Fibroblast of skin of left biceps (primary cell): ENCODE measurements around the gene ZFYVE21.

Experiments used
- DNase-seq, 2 experiments: peaks; one replicate each; pipeline ENCODE4 v3.0.0-alpha.2; 2013; ENCODE audit warnings: low read depth in 2 of 2

Gene ZFYVE21

DNA sequence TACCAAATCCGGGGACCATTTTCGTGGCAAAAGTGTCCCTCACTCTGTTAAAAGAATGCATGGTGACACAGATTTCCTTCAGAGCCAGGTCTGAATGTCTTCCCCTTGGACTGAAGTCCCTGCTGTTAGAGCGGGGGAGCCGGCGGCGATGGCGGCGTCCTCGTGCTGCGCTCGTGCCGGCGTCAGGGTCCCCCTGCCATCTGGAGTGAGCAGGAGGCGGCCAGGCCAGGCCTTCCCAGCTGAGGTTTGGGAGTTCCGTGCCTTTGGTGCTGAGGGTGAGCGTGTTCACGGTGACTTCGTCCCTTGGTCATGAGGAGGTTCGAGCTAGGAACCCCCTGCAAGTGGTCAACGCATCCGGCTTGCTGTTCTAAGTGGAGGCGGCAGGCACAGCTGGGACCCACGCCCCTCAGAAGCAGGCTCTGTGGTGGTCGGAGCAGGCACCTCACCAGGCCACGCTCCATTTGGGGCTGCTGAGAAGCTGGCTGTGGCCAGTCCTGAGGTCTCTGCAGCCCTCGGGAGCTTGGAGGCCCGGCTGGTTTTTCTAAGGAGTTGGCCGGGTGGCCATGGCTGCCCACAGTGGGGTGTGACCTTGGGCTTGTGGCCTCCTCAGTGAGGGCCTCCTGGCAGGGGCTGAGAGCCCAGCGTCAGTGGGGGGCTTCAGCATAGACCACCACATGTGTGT, 9.5 kb downstream of the ZFYVE21 start:
- DNase-seq: no peak

DNA sequence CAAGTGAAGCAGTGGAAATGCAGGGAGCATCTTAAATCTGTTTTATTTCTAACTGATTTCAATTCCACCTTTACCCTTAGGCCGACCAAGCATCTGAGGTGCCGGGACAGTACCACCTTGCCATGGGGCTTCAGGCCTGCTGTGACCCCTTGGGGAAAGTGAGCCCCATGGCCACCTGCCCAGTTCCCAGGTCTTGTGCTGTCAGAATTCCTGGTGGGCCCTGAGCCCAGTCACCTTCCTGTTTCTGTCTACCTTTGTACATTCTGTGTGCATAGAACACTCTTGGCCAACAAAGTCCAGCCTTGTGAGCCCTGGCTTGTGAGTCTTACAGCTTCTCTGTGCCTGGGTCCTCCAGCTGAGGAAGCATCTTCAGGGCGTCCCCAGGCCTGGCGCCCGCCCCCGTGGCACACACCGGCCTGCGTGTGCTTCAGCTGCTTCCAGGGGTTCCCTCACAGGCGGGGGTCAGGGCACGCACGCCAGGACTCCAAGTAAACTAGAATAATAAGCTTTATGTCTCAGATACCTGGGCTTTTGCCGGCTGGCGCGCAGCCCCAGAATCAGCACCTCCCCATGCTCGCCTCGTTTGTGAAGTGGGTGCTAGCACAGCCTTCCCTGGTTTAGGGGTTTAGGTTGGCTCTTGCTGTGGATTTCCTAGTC, 10.3 kb downstream of the ZFYVE21 start:
- DNase-seq: no peak

DNA sequence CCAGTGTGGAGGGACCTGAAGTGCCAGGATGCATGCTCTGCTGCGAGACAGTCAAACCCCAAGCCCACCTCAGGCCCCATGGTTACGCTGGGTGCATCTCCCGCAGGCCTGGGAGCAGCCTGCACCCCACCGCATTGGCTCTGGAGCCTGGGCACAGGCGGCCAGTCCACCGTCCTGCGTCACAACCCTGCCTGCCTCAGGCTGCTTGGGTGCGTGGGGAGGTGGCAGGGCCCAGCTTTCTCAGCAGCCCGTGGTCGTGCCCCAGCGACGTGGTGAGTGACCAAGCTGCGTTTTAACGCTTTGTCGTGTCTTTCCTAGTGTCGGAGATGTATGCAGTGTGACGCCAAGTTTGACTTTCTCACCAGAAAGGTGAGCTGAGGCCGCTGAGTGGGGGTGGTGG, 10.9 kb downstream of the ZFYVE21 start:
- no peak for DNase-seq

DNA sequence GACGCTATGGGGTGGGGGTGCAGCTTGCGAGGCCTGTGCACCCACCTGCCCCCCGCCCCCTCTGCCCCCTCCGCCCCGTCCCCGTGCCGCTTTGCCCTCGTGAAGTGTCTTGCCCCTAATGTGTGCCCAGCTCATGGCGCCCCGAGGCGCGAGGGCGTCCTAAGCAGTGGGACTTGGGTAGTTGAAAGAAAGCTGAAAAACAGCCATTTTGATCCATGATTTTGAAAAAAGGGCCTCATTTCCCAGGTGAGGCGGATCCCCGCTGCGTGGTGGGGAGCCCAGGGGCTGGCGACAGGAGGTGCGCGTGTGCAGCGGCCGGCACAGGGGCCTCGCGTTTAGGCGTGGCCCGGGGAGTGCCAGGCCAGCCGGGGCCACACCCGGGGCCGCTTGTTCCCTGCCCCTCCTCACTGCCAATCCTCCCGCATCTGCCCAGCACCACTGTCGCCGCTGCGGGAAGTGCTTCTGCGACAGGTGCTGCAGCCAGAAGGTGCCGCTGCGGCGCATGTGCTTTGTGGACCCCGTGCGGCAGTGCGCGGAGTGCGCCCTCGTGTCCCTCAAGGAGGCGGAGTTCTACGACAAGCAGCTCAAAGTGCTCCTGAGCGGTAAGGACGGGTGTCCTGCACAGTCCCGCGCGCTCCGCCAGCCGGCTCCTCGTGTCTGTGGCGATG, 11.8 kb downstream of the ZFYVE21 start:
- no peak for DNase-seq

DNA sequence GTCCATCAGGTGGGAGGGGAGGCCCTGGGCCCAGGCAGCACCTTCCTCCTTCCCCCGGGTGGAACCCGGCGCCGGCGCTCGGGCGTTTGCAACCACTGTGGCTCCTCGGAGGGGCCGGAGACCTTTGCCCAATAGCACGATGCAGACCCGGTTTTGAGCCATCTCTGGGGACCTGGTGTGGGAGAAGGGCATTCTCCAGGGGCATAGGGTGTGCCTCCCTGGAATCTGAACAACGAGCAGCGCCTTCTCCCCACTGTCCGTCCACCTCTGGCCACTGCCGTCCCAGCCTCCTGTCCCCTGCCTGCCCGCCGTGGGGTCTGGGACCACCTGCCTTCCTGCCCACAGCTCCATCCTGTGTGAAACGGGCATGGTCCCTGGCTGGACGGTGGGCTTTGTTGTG, 12.5 kb downstream of the ZFYVE21 start:
- no peak for DNase-seq

DNA sequence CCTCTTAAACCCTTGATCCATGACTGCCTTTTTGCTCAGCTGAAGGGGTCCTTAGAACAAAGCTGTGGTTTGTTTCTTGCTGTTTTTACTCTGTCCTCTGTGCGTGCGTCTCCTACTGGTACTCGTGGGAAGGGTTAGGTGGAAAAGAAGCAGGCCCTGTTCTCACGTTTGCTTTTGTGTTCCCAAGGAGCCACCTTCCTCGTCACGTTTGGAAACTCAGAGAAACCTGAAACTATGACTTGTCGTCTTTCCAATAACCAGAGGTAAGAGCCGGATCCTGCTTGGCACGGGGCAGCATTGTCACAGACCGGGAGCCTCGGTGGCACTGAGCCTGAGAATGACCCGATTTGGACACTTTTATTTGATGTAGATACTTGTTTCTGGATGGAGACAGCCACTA, 13.1 kb downstream of the ZFYVE21 start:
- DNase-seq: no peak

DNA sequence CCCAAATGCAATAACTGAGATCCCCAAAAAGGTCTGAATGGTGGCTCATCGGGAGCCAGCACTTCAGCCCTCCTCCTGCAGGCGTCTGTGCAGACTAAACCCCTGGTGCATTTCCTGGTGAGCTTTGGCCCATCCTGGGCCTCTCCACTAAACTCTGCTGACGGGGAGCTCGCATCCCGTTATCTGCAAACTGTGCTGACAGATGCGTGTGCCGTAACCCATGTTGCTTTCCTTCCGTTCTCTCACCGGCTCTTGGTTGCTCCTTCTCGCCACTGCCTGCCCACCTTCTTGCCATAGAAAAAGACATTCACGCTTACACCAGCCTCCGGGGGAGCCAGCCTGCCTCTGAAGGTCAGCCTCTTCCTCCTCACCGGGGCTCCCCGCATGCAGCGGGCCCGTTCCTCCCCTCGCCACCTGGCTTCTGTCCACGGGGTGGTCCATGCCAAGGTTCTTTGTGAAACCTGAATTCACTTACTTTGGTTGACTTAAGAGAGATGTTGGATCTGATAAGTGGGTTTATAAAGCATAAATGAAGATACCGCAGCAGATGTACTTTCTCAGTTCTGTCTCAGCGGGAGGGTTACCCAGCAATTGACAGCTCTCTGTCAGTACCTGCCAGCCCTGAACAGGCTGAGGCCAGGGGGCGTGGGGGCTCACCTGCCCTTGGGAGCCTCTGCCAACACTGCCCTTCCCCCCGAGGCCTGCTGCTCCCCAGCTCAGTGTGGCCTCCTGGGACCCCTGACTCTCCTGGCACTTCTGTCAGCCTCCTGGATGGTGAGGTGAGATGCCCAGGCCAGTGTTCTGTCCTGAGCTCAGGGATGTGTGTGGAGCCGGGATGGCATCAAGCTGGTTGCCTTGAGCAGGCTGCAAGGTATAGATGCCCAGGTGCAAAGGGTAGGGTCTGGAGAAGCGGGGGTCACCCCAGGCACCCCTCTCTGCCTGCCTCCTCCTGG, 14.2 kb downstream of the ZFYVE21 start:
- no peak for DNase-seq

DNA sequence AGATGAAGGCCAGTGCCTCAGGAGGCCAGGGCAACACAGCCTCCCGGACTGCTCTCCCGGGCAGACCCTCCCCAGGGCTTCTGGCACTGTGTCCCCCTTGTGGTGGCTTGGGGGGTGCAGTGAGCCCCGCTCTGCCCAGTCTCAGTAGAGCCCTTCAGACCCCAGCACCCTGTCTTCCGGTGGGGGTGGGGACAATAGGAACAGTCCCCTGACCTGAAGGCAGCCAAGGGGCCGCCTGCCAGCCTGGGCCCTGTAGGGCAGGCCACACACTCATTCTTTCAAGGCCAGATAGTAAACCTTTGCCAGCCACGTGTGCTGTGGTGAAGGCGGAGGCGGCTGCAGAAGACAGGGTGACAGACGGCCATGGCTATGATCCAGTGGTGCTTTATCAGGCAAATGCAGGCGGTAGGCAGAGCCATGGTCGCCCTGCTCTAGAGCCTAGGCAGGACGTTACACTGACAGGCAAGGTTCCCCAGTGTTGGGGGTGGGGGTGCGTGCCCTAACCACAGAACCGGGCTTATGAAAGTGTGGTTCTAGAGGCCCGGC, 15.0 kb downstream of the ZFYVE21 start:
- DNase-seq: no peak

DNA sequence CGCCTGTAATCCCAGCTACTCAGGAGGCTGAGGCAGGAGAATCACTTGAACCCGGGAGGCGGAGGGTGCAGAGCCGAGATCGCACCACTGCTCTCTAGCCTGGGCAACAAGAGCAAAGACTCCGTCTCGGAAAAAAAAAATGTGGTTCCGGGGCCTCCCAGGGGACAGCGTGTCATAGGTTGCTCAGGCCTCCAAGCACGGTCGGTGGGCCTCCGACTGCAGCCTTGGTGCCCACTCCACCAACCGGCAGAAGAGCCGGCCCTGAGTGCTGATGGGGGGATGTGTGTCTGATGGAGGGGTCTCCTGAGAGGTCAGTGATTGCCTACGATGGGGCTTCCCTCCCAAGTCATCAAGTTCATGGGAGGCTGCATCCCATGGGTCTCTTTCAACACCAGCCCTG, 15.9 kb downstream of the ZFYVE21 start:
- DNase-seq: no peak

DNA sequence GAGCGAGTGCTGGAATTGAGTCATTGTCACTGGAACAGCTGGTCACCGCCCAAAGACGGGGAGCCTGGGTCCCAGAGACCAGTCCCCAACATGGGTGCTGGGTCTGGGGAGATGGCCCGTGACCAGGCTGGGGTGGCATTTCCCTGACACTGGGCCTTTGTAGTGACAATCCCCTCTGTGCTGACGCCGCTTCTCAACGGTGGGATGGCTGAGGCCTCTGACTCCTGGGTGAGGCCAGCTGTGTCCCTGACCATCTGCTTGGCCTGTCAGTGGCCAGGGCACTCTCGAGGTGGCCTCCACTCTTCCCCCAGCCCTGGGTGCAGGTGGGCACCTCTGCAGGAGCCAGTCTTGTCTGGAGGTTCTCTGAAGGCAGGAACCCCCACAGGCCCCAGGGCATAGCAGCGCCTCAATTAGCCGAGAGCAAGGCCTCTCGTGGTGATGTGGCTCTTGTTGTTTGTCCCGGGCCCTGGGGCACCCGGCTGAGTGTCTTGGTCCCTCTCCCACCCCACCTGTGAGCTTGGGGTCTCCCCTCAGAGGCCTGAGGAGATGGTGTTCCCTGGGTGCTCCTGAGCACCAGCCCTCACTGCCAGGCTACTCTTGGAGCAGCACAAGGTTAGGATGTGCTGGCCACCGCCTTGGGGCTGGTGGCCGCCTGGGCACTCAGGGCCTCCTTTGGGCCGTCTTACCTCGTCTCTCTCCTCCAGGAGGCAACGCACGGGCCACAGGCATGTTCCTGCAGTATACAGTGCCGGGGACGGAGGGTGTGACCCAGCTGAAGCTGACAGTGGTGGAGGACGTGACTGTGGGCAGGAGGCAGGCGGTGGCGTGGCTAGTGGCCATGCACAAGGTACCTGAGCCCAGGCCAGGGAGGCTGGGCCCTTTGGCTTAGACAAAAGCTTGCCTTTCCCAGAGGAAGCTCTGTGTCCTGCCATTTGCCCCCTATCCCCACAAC, 16.6 kb downstream of the ZFYVE21 start:
- no peak for DNase-seq

DNA sequence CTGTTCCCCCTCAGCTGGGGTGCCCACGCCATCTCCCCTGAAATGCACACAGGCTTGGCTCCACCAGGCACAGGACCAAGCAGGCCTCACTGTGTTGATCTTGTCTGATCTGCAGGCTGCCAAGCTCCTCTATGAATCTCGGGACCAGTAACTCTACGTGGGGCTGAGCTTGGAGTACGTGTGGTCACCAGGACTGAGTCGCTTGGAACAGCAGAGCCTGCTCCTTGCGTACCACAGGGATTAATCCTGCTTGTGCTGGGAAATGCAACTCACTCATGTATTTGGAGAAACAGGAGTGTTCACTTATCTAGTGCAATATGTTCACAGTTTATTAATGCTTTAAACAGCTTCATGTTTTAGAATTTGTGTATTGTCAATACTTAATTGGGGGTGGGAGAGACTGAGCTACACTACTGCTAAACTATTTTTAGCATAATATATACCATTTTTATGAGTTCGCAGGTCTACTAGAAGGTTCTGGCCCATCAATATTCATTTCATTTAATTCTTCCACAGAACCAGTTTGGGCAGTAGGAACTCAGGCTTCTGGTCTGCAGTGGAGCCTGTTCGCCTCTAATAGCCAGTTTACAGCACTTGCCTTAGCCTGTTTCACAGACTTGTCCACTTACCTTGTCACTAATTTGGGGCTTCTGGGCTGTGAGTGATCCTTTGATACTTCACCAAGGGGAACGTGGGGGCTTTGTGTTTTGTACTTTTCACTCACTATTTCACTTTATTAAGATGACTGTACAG, 17.4 kb downstream of the ZFYVE21 start:
- DNase-seq: no peak

DNA sequence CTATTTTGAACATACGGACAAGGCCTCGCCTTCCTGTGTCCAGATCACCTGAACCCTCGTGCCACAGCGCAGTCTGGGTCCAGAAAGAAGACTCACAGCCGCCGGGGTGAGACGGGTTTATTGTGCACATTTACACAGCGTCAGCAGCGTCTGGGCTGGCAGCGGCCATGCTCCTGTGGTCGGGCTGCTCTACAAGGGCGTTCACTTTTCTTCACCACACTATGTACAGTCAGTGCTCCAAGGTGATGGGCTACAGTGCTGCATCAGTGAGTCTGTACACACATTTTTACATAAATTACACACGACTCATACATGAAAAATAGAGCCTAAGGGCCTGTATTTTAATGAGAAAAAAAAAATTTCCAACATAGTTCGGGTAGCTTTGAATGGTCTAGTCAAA, 18.0 kb downstream of the ZFYVE21 start:
- no peak for DNase-seq

DNA sequence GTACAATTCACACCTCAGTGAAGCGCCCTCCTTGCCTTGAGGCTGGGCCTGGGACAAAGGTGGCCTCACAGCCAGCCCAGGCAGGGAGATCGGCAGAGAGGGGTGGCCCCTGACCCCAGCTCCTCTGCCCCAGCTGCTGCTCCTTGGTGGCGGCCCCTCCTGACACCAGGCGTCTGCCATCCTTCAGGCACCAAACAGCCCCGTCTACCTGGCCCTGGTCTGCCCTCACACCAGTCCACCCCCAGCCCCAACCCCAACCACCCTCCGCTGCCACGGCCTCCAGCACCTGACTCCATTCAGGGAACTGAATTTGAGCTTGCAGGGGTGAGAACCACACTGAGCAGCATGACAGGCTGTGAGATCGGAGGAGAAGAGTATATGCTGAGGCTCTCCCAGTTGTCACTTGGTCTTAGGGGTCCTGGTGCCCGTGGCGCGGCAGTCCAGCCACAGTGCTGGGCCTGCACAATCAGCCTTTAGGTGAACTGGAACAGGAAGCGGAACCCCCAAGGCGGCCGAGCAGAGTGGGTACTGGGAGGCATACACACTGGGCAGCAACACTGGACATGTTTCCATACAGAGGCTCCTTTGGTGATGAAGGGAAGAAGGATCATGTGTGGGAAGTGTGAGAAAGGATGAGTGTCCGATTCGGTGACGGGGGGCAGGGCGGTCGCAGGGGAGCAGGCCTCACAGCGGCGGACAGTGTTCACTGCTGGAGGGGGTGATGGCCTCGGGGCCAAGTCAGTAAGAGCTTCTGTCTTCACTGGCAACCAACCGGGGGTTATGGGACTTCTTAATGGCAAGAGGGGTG, 18.7 kb downstream of the ZFYVE21 start:
- no peak for DNase-seq

DNA sequence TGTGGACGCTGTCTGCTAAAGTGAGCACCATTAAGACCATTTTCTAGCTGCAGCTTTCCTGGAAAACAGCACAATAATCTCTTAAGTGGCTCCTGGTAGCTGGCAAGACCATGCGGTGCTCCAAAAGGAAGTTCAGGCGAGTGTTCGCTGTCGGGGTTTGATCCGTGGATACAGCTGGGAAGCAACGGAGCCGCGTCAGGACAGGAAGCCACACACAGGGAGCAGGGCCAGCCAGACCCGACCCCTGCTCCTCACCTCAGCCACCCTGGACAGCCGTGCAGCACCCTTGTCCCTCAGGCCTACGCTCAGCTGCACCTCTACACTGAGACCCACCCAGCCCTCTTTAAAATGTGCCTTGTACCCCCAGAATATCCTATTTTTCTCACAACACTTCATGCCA, 19.4 kb downstream of the ZFYVE21 start:
- no peak for DNase-seq

DNA sequence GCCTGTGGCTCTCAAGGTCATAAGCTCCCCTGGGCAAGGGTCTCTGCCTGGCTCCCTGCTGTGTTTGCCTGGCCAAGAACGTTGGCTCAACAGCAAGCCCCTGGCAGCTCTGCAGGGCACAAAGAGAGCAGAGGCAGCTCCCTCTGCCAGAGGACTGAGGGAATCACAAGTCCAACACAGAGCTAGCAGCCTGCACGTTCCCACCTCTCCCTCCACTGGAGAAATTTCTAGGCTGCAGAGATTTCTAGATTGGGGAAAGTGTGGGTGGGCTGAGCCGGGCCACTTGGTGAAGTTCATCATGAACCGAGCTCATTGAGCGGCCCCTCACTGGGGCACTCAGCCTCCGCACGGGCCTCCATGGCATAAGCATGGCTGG, 19.8 kb downstream of the ZFYVE21 start:
- no peak for DNase-seq

DNA sequence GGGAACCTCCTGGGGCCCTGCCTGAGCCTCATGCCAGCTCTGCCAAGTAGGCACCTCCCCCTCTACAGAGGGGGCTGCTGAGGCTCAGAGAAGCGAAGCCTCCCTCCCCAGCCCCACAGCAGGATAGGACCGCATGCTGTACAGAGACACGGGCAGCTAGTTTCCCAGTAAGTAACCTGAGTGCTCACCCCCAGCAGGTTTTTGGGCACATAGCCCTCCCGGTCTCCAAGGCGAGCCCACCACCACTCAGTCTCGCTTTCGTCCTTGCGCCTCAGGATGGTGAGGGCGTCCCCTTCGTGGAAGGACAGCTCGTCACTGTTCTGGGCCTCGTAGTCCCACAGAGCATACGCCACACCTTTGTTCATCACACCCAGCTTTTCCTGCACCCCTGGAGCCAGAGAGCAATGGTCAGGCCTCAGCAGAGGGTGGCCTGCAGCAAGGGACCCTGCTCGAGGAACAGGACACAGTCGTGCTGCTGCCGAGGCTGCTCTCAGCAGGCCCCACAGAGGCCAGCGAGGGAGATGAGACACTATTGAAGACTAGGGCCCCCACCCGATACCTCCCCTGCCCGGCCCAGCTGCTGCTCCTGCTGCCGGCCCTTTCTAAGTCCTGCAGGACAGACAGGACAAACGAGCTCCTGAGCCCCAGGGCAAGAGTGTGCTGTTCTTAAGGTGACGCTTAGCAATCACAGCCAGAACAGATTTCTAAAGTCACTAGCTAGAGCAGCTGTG, 20.4 kb downstream of the ZFYVE21 start:
- no peak for DNase-seq

DNA sequence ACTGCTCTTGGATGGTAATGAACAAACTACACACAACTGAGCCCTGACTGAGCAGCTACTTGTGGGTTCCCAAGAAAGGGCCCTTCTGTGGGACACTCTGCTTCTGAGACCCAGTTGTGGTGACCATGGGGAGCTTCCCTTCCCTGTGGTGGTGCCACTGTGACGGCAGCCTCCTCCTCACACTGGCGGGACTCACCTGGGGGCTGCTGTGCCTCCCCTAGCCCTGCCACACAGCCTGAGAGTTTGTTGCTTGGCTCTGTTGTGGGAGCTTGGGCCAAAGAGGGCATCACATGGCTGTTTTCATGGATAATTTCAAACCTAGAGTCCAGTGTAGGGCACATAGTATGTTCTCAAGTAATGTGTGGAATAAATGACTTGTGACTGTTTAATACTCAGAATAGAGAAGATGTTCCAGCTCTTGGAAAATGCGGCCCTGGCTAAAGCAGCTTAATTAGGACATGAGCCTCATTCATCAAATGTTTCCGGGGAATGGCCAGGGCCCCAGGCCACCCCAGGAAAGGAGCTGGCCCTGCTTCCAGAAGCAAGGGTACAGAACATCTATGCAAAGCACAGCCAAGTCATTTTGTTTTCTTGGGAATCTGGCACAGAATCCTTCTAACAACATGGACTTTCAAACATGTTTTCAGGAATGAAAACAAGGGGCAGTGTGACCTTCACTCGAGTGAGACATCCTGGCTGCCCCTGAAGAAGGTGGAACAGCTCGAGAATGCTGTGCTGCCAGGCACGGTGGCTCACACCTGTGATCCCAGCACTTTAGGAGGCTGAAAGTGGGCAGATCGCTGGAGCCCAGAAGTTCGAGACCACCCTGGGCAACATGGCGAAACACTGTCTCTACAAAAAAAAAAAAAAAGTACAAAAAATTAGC, 21.2 kb downstream of the ZFYVE21 start:
- no peak for DNase-seq
